HG03280 (cell line): ENCODE data around the gene LPP.

Experiments
- ATAC-seq: cut with Tn5 transposase; IDR thresholded peaks from one replicate; pipeline ENCODE4 v1.9.1; 2021; ENCODE audit warnings: mild to moderate bottlenecking, moderate library complexity; ENCODE audit not compliant: unreplicated experiment

LPP gene

GRCh38 chr3:188168648-188169047, 14.7 kb downstream of the LPP start:
- no peak for ATAC-seq

GRCh38 chr3:188169830-188170455, 16.0 kb downstream of the LPP start:
- no peak for ATAC-seq

- no peak for ATAC-seq
Measured at GRCh38 chr3:188170461-188171459, 16.8 kb downstream of the LPP start.

- ATAC-seq = no peak
Measured at GRCh38 chr3:188171682-188172467, 17.9 kb downstream of the LPP start.

- ATAC-seq = no peak
Measured at GRCh38 chr3:188174317-188175044, 20.5 kb downstream of the LPP start.

- ATAC-seq = no peak
Measured at GRCh38 chr3:188176476-188176875, 22.5 kb downstream of the LPP start.

- ATAC-seq = no peak
Measured at GRCh38 chr3:188176884-188177283, 22.9 kb downstream of the LPP start.

GRCh38 chr3:188177721-188178120, 23.8 kb downstream of the LPP start:
- ATAC-seq = no peak

GRCh38 chr3:188178293-188178936, 24.5 kb downstream of the LPP start:
- ATAC-seq = no peak

GRCh38 chr3:188179006-188179966, 25.3 kb downstream of the LPP start:
- no peak for ATAC-seq

- no peak for ATAC-seq
Measured at GRCh38 chr3:188180114-188180513, 26.2 kb downstream of the LPP start.

GRCh38 chr3:188183452-188183851, 29.5 kb downstream of the LPP start:
- ATAC-seq = no peak

GRCh38 chr3:188184160-188184559, 30.2 kb downstream of the LPP start:
- ATAC-seq = no peak

- no peak for ATAC-seq
Measured at GRCh38 chr3:188184649-188185048, 30.7 kb downstream of the LPP start.

GRCh38 chr3:188185717-188186251, 31.8 kb downstream of the LPP start:
- no peak for ATAC-seq

- no peak for ATAC-seq
Measured at GRCh38 chr3:188187053-188187452, 33.1 kb downstream of the LPP start.

GRCh38 chr3:188188911-188189310, 35.0 kb downstream of the LPP start:
- ATAC-seq = no peak

- ATAC-seq = no peak
Measured at GRCh38 chr3:188191460-188191859, 37.5 kb downstream of the LPP start.

GRCh38 chr3:188192034-188192433, 38.1 kb downstream of the LPP start:
- ATAC-seq = no peak
